Right ventricle myocardium superior (tissue), 1 donor: Measurements from ENCODE around the gene MAN1B1. TPM values are rescaled to one million over a fixed set of nuclear protein-coding genes. Genes with fewer than 3 reads are reported as not detected.

Experiments used
- ATAC-seq: fragments of 200-7000 bp; cut with Tn5 transposase; one replicate; pipeline ENCODE4 v1.9.1; 2020; ENCODE audit warnings: mild to moderate bottlenecking; ENCODE audit not compliant: poor library complexity
- DNase-seq: peaks from one replicate; pipeline ENCODE4 v3.0.0-alpha.2; 2020
- intact Hi-C: fragments of 100-400 bp; cut with DNase I; formaldehyde crosslinking; loops from one replicate; pipeline ENCODE4 v1.11.2; 2022
- total RNA-seq: library from RNA; stranded (reverse); fragmentation: NEBNext Ultra II Directional; extraction: Animal tissue kit (Norgen Biotek cat#: 25700); gene quantifications from one replicate; pipeline ENCODE4 v1.2.1, GENCODE V29; 2021
- donor health status: DM: no; HTN: yes; CAD: no; lungs with severe emphysema.

Gene MAN1B1
- total RNA-seq, 1 donor from 2014 or later: 20.3 TPM

GRCh38 chr9:137066096-137066861 lies 20.5 kb upstream of the MAN1B1 start:
- ATAC-seq: no peak
- DNase-seq: no peak
- intact Hi-C loops: no loop called here

- intact Hi-C loops: no loop called here
- ATAC-seq: peak; percentile 48
- peak; percentile 85 for DNase-seq
Observed at GRCh38 chr9:137067860-137068538, 18.8 kb upstream of the MAN1B1 start.

- ATAC-seq (no peak), DNase-seq (peak; percentile 40)
- intact Hi-C loops: no loop called here
Observed at GRCh38 chr9:137068539-137069507, 18.0 kb upstream of the MAN1B1 start.

- intact Hi-C loops: no loop called here
- ATAC-seq: no peak
- peak; percentile 35 for DNase-seq
Observed at GRCh38 chr9:137069508-137070091, 17.2 kb upstream of the MAN1B1 start.

GRCh38 chr9:137070201-137070905 lies 16.4 kb upstream of the MAN1B1 start, which contains the start of gene SAPCD2:
TSS of gene SAPCD2 (minus strand) at chr9:137070557. CDS start at chr9:137070460, 97 bp downstream.
- intact Hi-C loops: no loop called here
- DNase-seq: peak; percentile 94
- ATAC-seq: peak; percentile 95

- ATAC-seq (peak; percentile 51), DNase-seq (peak; percentile 77)
- intact Hi-C loops: no loop called here
Observed at GRCh38 chr9:137070906-137071275, 15.9 kb upstream of the MAN1B1 start.

GRCh38 chr9:137071282-137071681 lies 15.5 kb upstream of the MAN1B1 start:
- ATAC-seq (no peak), DNase-seq (no peak)
- intact Hi-C loops: no loop called here

GRCh38 chr9:137073992-137074399 lies 12.8 kb upstream of the MAN1B1 start:
- no peak for ATAC-seq
- DNase-seq: no peak
- intact Hi-C loops: no loop called here

- no peak for DNase-seq
- intact Hi-C loops: no loop called here
Observed at GRCh38 chr9:137074657-137075274, 12.0 kb upstream of the MAN1B1 start.

GRCh38 chr9:137075275-137075775 lies 11.5 kb upstream of the MAN1B1 start:
- ATAC-seq (no peak), DNase-seq (no peak)
- intact Hi-C loops: no loop called here

More at GRCh38 chr9:137074657-137075274, 12.0 kb upstream of the MAN1B1 start:
- ATAC-seq: no peak

GRCh38 chr9:137076636-137077009 lies 10.2 kb upstream of the MAN1B1 start:
- intact Hi-C loops: no loop called here
- DNase-seq (no peak), ATAC-seq (no peak)

GRCh38 chr9:137077010-137077747 lies 9.6 kb upstream of the MAN1B1 start, which contains the start of gene UAP1L1:
TSS of gene UAP1L1 (plus strand) at chr9:137077517. CDS start at chr9:137077533, 16 bp downstream.
- intact Hi-C loops: no loop called here
- ATAC-seq (peak; percentile 77), DNase-seq (peak; percentile 90)

GRCh38 chr9:137077758-137078693 lies 8.8 kb upstream of the MAN1B1 start:
- intact Hi-C loops: no loop called here
- DNase-seq (peak; percentile 67), ATAC-seq (peak; percentile 6)

GRCh38 chr9:137078701-137079400 lies 7.9 kb upstream of the MAN1B1 start:
- intact Hi-C loops: no loop called here
- ATAC-seq (no peak), DNase-seq (no peak)

GRCh38 chr9:137079401-137079787 lies 7.4 kb upstream of the MAN1B1 start:
- intact Hi-C loops: no loop called here
- DNase-seq: no peak

More at GRCh38 chr9:137079401-137079787, 7.4 kb upstream of the MAN1B1 start:
- no peak for ATAC-seq
